ENCODE results near the gene ME2.

- no peak for TF ChIP-seq POLR2A (IDR thresholded peaks at IDR 0.05)
- TF ChIP-seq, protein P1, sequence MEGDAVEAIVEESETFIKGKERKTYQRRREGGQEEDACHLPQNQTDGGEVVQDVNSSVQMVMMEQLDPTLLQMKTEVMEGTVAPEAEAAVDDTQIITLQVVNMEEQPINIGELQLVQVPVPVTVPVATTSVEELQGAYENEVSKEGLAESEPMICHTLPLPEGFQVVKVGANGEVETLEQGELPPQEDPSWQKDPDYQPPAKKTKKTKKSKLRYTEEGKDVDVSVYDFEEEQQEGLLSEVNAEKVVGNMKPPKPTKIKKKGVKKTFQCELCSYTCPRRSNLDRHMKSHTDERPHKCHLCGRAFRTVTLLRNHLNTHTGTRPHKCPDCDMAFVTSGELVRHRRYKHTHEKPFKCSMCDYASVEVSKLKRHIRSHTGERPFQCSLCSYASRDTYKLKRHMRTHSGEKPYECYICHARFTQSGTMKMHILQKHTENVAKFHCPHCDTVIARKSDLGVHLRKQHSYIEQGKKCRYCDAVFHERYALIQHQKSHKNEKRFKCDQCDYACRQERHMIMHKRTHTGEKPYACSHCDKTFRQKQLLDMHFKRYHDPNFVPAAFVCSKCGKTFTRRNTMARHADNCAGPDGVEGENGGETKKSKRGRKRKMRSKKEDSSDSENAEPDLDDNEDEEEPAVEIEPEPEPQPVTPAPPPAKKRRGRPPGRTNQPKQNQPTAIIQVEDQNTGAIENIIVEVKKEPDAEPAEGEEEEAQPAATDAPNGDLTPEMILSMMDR (IDR thresholded peaks at IDR 0.05): no peak
Measured at GRCh38 chr18:50844960-50845359, 34.0 kb upstream of the ME2 start.
